Stimulated activated CD8-positive, alpha-beta memory T cell treated with anti-CD3 and anti-CD28 coated beads, Interleukin-12 subunit alpha, Interleukin-12 subunit beta, amount 100 ng/mL, for 24 hours (primary cell): ENCODE measurements around the gene RYR2.

Source experiments
- DNase-seq: peaks from one replicate; pipeline ENCODE4 v3.0.0-alpha.2; 2020; ENCODE audit errors: extremely low read depth

The RYR2 gene

GRCh38 chr1:237861944-237862343 lies 820.0 kb downstream of the RYR2 start:
- no peak for DNase-seq

DNA sequence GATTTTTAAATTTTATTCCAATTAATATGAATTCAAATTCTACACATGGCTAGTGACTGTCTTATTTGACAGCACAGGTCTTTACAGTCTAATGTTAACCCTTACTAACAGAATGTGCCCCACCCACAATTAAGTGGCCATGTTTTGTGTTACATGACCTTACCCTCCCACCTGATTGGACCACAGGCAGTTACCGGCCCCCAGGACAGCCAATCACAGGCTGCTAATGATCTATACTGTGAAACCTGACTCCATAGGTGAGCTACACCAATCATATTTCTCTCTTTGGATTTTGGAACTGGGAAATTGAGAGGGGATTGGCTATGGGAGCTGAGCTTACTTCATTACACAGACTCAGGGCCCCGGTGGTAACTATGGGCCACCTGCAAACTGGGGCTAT lies 821.2 kb downstream of the RYR2 start:
- DNase-seq: no peak

GRCh38 chr1:237864338-237865244 lies 822.6 kb downstream of the RYR2 start:
- DNase-seq: no peak

GRCh38 chr1:237867380-237867888 lies 825.5 kb downstream of the RYR2 start:
- DNase-seq: no peak

DNA sequence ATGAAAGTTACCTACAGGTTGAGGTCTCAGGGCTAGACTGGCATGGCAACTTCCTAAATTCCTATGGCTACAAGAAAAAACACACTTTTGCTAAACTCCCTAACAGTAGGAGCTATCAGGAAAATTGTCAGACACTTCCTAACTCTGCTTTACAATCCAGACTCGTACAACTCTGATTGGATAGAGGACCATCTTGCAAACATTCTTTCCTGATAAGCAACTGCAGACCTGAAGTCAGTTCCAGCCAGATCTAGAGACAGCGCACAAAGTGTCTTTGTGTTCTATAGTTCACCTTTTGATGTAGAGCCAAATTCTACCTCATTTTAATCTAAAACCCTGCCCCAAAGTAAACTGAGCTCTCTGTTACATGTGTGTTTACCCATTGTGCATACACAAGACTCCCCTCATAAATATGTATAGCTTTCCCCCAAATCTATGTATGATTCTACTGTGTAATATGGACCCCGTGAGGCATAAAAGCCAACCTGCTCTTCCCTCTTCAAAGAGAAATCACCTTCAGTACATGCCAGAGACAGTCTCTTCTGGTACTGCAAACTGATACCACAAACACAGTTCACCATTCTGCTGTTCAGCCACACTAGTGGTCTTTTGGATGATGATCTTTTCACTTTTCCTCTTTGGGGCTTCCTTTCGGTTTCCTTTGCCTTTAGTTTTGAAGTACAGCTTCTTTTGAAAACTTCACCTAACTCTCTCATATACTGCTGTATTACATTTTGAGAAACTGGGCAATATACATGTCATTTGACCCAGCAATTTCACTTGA lies 827.0 kb downstream of the RYR2 start:
- no peak for DNase-seq

DNA sequence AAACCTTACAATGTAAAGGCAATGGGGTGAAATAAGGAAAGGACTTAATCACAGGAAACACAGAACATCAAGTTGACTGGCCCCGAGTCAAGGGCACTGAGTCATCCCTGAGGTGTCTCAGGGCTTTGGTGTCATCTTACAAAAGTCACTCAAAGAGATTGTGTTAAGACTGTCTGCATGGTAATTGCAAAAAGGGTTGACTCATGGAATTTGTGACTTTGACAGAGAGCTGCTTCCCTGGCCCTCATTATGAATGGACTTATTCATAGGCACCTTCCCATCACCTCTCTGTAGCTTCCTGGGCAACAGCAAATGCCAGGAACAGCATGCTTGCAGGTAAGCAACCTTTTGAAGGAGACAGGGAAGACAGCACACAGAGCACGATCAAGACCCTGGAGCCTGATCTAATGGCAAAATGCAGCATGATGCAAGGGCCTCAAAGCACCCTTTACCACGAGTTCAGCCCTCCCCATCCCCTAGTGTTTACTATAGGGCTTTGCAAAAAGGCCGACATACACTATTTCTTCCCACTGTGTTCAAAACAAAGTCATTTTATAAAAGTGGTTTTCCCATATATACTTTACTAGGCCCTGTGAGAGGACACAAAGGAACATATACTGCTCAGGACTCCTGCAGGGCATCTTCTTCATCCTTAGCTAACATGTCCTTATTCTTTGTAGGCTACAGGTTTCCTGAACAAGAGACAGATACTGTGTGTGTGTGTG lies 831.7 kb downstream of the RYR2 start:
- no peak for DNase-seq

DNA sequence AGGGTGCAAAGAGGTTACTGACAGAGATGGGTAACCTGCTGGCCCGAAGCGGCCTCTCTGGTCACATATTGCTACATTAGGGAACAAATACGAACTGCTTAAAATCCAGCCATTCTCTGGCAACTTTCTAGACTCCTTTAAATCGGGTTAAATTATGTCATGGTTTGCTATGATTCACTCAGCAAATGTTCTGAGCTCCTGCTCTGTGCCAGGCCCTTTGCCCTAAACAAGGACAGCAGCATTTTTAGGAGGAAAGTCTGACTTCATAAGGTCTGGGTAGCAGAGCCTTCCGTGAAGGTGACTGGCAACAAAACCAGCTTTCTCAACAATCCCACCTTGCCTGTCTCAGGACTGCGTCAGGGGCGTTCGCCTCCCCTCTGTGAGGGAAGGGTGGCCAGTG lies 833.3 kb downstream of the RYR2 start:
- DNase-seq: no peak

- no peak for DNase-seq
Observed at GRCh38 chr1:237877631-237878030, 835.6 kb downstream of the RYR2 start.

- no peak for DNase-seq
Observed at GRCh38 chr1:237878406-237878805, 836.4 kb downstream of the RYR2 start.

DNA sequence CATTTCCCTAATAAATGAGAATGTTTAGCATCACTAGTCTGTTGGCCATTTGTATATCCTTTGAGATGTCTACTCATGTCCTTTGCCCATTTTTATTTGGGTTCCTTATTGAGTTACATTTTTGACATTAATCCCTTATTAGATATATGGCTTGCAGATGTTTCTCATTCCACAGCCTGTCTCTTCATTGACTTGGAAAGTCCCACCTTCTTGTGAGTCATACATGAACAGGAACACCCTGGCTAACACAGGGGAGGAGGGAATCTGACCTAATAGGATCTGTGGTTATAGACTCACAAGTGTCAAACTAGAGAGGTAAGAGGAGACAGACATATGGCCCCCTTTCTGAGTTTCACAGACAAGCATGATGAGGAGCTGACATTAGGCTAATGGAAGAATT lies 837.2 kb downstream of the RYR2 start:
- no peak for DNase-seq
